GM12878 (cell line): ENCODE results near the gene ZMIZ1. TPM values are rescaled to one million over a fixed set of nuclear protein-coding genes. Genes with fewer than 3 reads are reported as not detected.

Experiments
- ATF2 ChIP-seq: IDR thresholded peaks from 2 replicates; pipeline ENCODE4 v1.6.1; 2012; ENCODE audit warnings: low read length, inconsistent platforms
- CBX5 ChIP-seq: sonication (generic); IDR thresholded peaks from 2 replicates; pipeline ENCODE4 v1.6.1; 2016; ENCODE audit warnings: low read depth, moderate library complexity, mild to moderate bottlenecking, inconsistent platforms
- CREB1 ChIP-seq: IDR thresholded peaks from 2 replicates; pipeline ENCODE4 v1.6.1; 2012; ENCODE audit warnings: low read depth, mild to moderate bottlenecking, inconsistent platforms
- E2F4 ChIP-seq: IDR thresholded peaks from 2 replicates; pipeline ENCODE4 v1.6.1; 2012; ENCODE audit warnings: low read depth, low read length, improper control_type of control experiment
- EP300 ChIP-seq, 2 experiments: fragments of 150-350 bp in 1 of 2; IDR thresholded peaks; 2 replicates each; pipeline ENCODE4 v1.6.1; 2011 to 2012; ENCODE audit warnings: low read depth in 2 of 2, low read length in 2 of 2, borderline replicate concordance in 1 of 2, improper control_type of control experiment in 1 of 2, inconsistent platforms in 1 of 2; ENCODE audit not compliant: control insufficient read depth in 1 of 2
- GABPA ChIP-seq: IDR thresholded peaks from 2 replicates; pipeline ENCODE4 v1.6.1; 2014; ENCODE audit warnings: antibody characterized with exemption, low read depth, mild to moderate bottlenecking, inconsistent platforms
- KAT2A ChIP-seq: conservative IDR thresholded peaks from 2 replicates; pipeline ENCODE4 v1.6.1; 2011; ENCODE audit warnings: low read depth, low read length; ENCODE audit not compliant: control insufficient read depth
- MAX ChIP-seq: IDR thresholded peaks from 2 replicates; pipeline ENCODE4 v1.6.1; 2012; ENCODE audit warnings: low read depth, low read length, improper control_type of control experiment
- MEF2A ChIP-seq: IDR thresholded peaks from 2 replicates; pipeline ENCODE4 v1.6.1; 2011; ENCODE audit warnings: low read depth, mild to moderate bottlenecking, low read length, moderate library complexity; ENCODE audit not compliant: insufficient read depth
- PKNOX1 ChIP-seq: fragments of 450-650 bp; IDR thresholded peaks from 2 replicates; pipeline ENCODE4 v1.6.1; 2016; ENCODE audit warnings: mild to moderate bottlenecking
- RAD51 ChIP-seq: fragments of 450-650 bp; IDR thresholded peaks from 2 replicates; pipeline ENCODE4 v1.6.1; 2016; ENCODE audit warnings: moderate library complexity, mild to moderate bottlenecking, inconsistent platforms
- RFX5 ChIP-seq: IDR thresholded peaks from 2 replicates; pipeline ENCODE4 v1.6.1; 2011; ENCODE audit warnings: low read depth, low read length, improper control_type of control experiment
- SMC3 ChIP-seq: IDR thresholded peaks from 2 replicates; pipeline ENCODE4 v1.6.1; 2011; ENCODE audit warnings: low read length, improper control_type of control experiment, borderline replicate concordance
- polyA plus RNA-seq, 11 experiments: library from polyadenylated mRNA; depleted of rRNA in 4 of 11; unstranded in 6 of 11; stranded (reverse) in 5 of 11; fragments of >200 nt; fragmentation: Nextera tagmentation in 4 of 11; fragmentation: Illumina TruSeq in 1 of 11; extraction: Ambion mirVana in 4 of 11; extraction: Trizol in 1 of 11; gene quantifications; 1 replicate in 1 of 11; 2 replicates in 10 of 11; pipeline versions ENCODE4 v1.2.1 to v1.2.3, GENCODE V29; 2011 to 2016; ENCODE audit warnings: inconsistent platforms in 2 of 11, missing spikeins in 2 of 11, low read depth in 1 of 11
- total RNA-seq, 4 experiments: library from RNA; depleted of rRNA in 3 of 4; stranded (reverse); fragments of >200 nt in 3 of 4; fragmentation: Illumina TruSeq in 1 of 4; extraction: Trizol in 1 of 4; gene quantifications; 2 replicates each; pipeline versions ENCODE4 v1.2.1 to v1.2.3, GENCODE V29; 2013 to 2021

The ZMIZ1 gene
- total and polyA plus RNA-seq, 10 of the 15 experiments (the other 5 are each of a cell fraction or from before 2014, with no cell fraction given), result 3.1 to 82.3 (median 14.9) TPM

- TF ChIP-seq ATF2 (no peak), MEF2A (no peak), SMC3 (no peak), RFX5 (no peak), CBX5 (no peak), PKNOX1 (no peak), MAX (no peak), RAD51 (no peak), CREB1 (no peak), KAT2A (no peak), EP300 (IDR thresholded peaks at IDR 0.05; ENCODE audit: borderline replicate concordance in 1 of 2, control insufficient read depth in 1 of 2, low read depth in 2 of 2, low read length in 2 of 2) (no peak), GABPA (no peak), E2F4 (no peak)
Observed at GRCh38 chr10:79070081-79070605, 1.4 kb downstream of the ZMIZ1 start (continued).
